ENCODE results near the gene PLSCR2. TPM values are rescaled to one million over a fixed set of nuclear protein-coding genes. Genes with fewer than 3 reads are reported as not detected.
A peak's percentile ranks its signal among the peaks of the same experiment; 100 is the strongest.

The PLSCR2 gene
- total RNA-seq, 1 experiment from 2014 or later: not detected

GRCh38 chr3:146466604-146467003 lies 2.8 kb downstream of the PLSCR2 start:
- ATAC-seq: peak; percentile 43
- CTCF ChIA-PET: interaction anchor here (0.7 kb wide), 1 partner anchor 44 kb away, joined by 4 read pairs; no protein-coding TSS in a partner anchor

GRCh38 chr3:146465693-146466465 lies 3.5 kb downstream of the PLSCR2 start:
- no peaks in the 10 kb centered on the region for H3K79me2 ChIP-seq (ENCODE audit: low read length)
- H3K9ac ChIP-seq (ENCODE audit: low read length): peak overlapping the region; percentile 58
- TF ChIP-seq EZH2 (IDR thresholded peaks at IDR 0.05; ENCODE audit: low read length, unreplicated experiment): no peak
- no peak for TF ChIP-seq EZH2phosphoT487 (IDR thresholded peaks at IDR 0.05; ENCODE audit: borderline replicate concordance, low read length)
- TF ChIP-seq CTCF (conservative IDR thresholded peaks at IDR 0.05; ENCODE audit: low read depth, low read length): no peak
- no peaks in the 10 kb centered on the region for H3K9me3 ChIP-seq (ENCODE audit: low read length)
- H3K9me2 ChIP-seq (replicated peaks; ENCODE audit: low read length): no peaks in the 10 kb centered on the region
- CTCF ChIA-PET: interaction anchor here (0.7 kb wide), 1 partner anchor 43 kb away, joined by 4 read pairs; no protein-coding TSS in a partner anchor
- DNase-seq: peak; percentile 38
- intact Hi-C loops (cut with micrococcal nuclease): no loop called here
- H4K20me1 ChIP-seq (ENCODE audit: low read length): no peaks in the 10 kb centered on the region
- no TSS peak for BruUV-seq (replicated peaks)
- no peaks in the 10 kb centered on the region for H3K27me3 ChIP-seq (ENCODE audit: low read length)
- no peak for ATAC-seq
- peak overlapping the region; percentile 46 for H3K4me2 ChIP-seq (ENCODE audit: low read length)
- POLR2A ChIA-PET (ENCODE audit: unreplicated experiment): interaction anchor here (0.6 kb wide), 1 partner anchor 190 kb away, joined by 3 read pairs; no protein-coding TSS in a partner anchor
- H2AFZ ChIP-seq (ENCODE audit: low read length): no peak overlapping the region
- H3K36me3 ChIP-seq (ENCODE audit: low read depth, low read length): no peaks in the 10 kb centered on the region
- H3K27ac ChIP-seq (ENCODE audit: low read length): peak overlapping the region; percentile 90
- H3K4me3 ChIP-seq (ENCODE audit: low read length): no peak overlapping the region
- H3K4me1 ChIP-seq (ENCODE audit: insufficient read depth, low read length): peaks cover 64% of the 10 kb centered on the region
- no peaks in the 10 kb centered on the region for H3F3A ChIP-seq (ENCODE audit: low read length, unreplicated experiment)

More at GRCh38 chr3:146466604-146467003, 2.8 kb downstream of the PLSCR2 start:
- Histone ChIP-seq H3K4me1 (ENCODE audit: insufficient read depth, low read length) (peaks cover 64% of the 10 kb centered on the region), H2AFZ (ENCODE audit: low read length) (no peak overlapping the region), H3K9me2 (replicated peaks; ENCODE audit: low read length) (no peaks in the 10 kb centered on the region), H3F3A (ENCODE audit: low read length, unreplicated experiment) (no peaks in the 10 kb centered on the region), H3K36me3 (ENCODE audit: low read depth, low read length) (no peaks in the 10 kb centered on the region), H3K9ac (ENCODE audit: low read length) (peak overlapping the region; percentile 58), H3K9me3 (ENCODE audit: low read length) (no peaks in the 10 kb centered on the region), H3K27me3 (ENCODE audit: low read length) (no peaks in the 10 kb centered on the region), H4K20me1 (ENCODE audit: low read length) (no peaks in the 10 kb centered on the region), H3K79me2 (ENCODE audit: low read length) (no peaks in the 10 kb centered on the region), H3K4me3 (ENCODE audit: low read length) (no peak overlapping the region), H3K27ac (ENCODE audit: low read length) (peak overlapping the region; percentile 90), H3K4me2 (ENCODE audit: low read length) (peak overlapping the region; percentile 46)
- POLR2A ChIA-PET (ENCODE audit: unreplicated experiment): interaction anchor here (0.6 kb wide), 1 partner anchor 189 kb away, joined by 3 read pairs; no protein-coding TSS in a partner anchor
- DNase-seq: peak; percentile 83
- intact Hi-C loops (cut with micrococcal nuclease): no loop called here
- TF ChIP-seq EZH2 (IDR thresholded peaks at IDR 0.05; ENCODE audit: low read length, unreplicated experiment) (no peak), EZH2phosphoT487 (IDR thresholded peaks at IDR 0.05; ENCODE audit: borderline replicate concordance, low read length) (no peak), CTCF (conservative IDR thresholded peaks at IDR 0.05; ENCODE audit: low read depth, low read length) (no peak)
- BruUV-seq (replicated peaks): no TSS peak

GRCh38 chr3:146464783-146465182 lies 4.6 kb downstream of the PLSCR2 start:
- H3K27ac ChIP-seq (ENCODE audit: low read length): peak overlapping the region; percentile 35; the same call in 1 of the 2 replicates
- intact Hi-C loops (cut with micrococcal nuclease): loop anchor here (1.0 kb wide), 1 partner anchor 39 kb away; no protein-coding TSS in a partner anchor

More at GRCh38 chr3:146464783-146465182, 4.6 kb downstream of the PLSCR2 start:
- BruUV-seq (replicated peaks): no TSS peak
- Histone ChIP-seq H3K9me2 (replicated peaks; ENCODE audit: low read length) (no peaks in the 10 kb centered on the region), H3K9ac (ENCODE audit: low read length) (no peak overlapping the region), H3F3A (ENCODE audit: low read length, unreplicated experiment) (no peaks in the 10 kb centered on the region), H4K20me1 (ENCODE audit: low read length) (no peaks in the 10 kb centered on the region), H3K27me3 (ENCODE audit: low read length) (no peaks in the 10 kb centered on the region), H3K4me2 (ENCODE audit: low read length) (no peak overlapping the region), H3K36me3 (ENCODE audit: low read depth, low read length) (no peaks in the 10 kb centered on the region), H3K9me3 (ENCODE audit: low read length) (no peaks in the 10 kb centered on the region), H2AFZ (ENCODE audit: low read length) (no peak overlapping the region), H3K79me2 (ENCODE audit: low read length) (no peaks in the 10 kb centered on the region), H3K4me3 (ENCODE audit: low read length) (no peak overlapping the region), H3K4me1 (ENCODE audit: insufficient read depth, low read length) (peaks cover 56% of the 10 kb centered on the region)
- DNase-seq (no peak), ATAC-seq (no peak)
- CTCF ChIA-PET: no interaction called here
- POLR2A ChIA-PET (ENCODE audit: unreplicated experiment): no interaction called here
- TF ChIP-seq EZH2phosphoT487 (IDR thresholded peaks at IDR 0.05; ENCODE audit: borderline replicate concordance, low read length): no peak
- no peak for TF ChIP-seq EZH2 (IDR thresholded peaks at IDR 0.05; ENCODE audit: low read length, unreplicated experiment)
- TF ChIP-seq CTCF (conservative IDR thresholded peaks at IDR 0.05; ENCODE audit: low read depth, low read length): no peak

All from PC-3 (cell line).